ENCODE results near the gene CDH22. TPM values are rescaled to one million over a fixed set of nuclear protein-coding genes. Genes with fewer than 3 reads are reported as not detected.

Gene CDH22
- total and polyA plus RNA-seq, 2 donors (not counting 1 experiment from before 2014, with no cell fraction given) = not detected

DNA sequence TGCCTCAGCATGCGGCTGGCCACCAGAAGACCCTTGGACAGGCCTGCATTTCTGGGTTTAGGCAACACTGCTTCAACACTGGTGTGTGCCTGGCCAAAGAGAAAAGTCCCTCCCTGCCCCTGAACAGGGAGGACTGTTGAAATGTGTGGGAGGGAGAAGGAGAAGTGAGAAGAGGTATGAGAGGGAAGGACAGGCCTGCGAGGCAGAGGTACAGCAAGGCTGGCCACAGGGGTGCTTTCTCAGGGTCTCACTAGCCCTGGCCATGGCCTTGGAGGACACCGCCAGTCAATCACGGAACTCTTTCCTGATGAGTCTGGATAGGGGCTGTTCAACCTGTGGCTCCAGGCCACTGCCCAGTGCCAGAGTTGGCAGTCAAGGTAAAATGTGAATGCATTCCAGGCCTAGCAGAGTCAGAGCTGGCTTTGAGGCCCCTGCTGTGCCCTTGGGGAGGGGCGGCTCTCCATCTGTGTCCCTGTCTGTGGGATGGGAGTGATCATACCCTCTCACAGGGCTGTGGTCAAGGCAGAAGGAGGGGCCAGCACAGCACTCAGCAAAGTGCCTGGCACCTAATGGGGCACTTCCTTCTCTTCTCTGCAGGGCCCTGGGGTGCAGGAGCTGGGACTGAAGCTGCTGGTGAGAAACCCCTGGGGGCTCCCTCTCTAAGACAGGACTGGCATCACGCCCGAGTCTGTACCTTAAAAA, 43.2 kb upstream of the CDH22 start:
- Histone ChIP-seq H2AFZ (ENCODE audit: low read length) (no peak overlapping the region), H3K4me3 (replicated peaks in 1 of 4; ENCODE audit: control extremely low read depth in 1 of 4, insufficient read depth in 1 of 4, low read depth in 3 of 4, low read length in 4 of 4) (no peak overlapping the region), H3K27ac (ENCODE audit: insufficient read depth, low read length) (peak overlapping the region; percentile 56), H3K4me2 (ENCODE audit: extremely low read depth, insufficient read depth, low read length) (no peak overlapping the region), H3K9ac (ENCODE audit: insufficient read depth, low read length) (no peak overlapping the region), H3K9me3 (ENCODE audit: control insufficient read depth, insufficient read depth, low read depth, low read length) (no peaks in the 10 kb centered on the region), H3K4me1 (ENCODE audit: control insufficient read depth, extremely low read depth, insufficient read depth, low read length) (peaks cover 6% of the 10 kb centered on the region), H3K79me2 (ENCODE audit: control insufficient read depth, insufficient read depth, low read length) (no peaks in the 10 kb centered on the region), H3K27me3 (ENCODE audit: control insufficient read depth, insufficient read depth, low read length) (no peaks in the 10 kb centered on the region), H4K20me1 (ENCODE audit: control insufficient read depth, extremely low read depth, insufficient read depth, low read length) (no peaks in the 10 kb centered on the region), H3K36me3 (ENCODE audit: control insufficient read depth, insufficient read depth, low read length) (peaks cover 4% of the 10 kb centered on the region)
- DNase-seq (ENCODE audit: low read depth in 2 of 2) = no peak
- TF ChIP-seq EZH2 (IDR thresholded peaks at IDR 0.05; ENCODE audit: low read length, missing control alignments) = no peak

DNA sequence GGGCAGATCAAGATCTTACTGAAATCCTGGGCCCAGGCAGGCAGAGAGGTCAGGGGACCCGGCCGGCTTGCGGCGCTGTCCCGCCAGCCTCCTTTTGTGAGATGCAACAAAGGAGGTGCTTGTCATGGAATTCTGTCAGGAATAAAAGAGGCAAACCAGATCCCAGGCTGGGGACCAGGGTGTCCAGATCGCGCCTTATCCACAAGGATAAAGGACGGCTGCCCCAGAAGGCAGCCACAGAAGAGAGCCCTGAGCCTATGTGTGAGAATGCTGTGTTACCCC, 42.6 kb upstream of the CDH22 start:
- peak overlapping the region; percentile 56 for H3K27ac ChIP-seq (ENCODE audit: insufficient read depth, low read length)
- H3K4me2 ChIP-seq (ENCODE audit: extremely low read depth, insufficient read depth, low read length) = no peak overlapping the region
- DNase-seq (ENCODE audit: low read depth in 2 of 2) = no peak
- no peaks in the 10 kb centered on the region for H3K79me2 ChIP-seq (ENCODE audit: control insufficient read depth, insufficient read depth, low read length)
- H3K27me3 ChIP-seq (ENCODE audit: control insufficient read depth, insufficient read depth, low read length) = no peaks in the 10 kb centered on the region
- no peaks in the 10 kb centered on the region for H3K9me3 ChIP-seq (ENCODE audit: control insufficient read depth, insufficient read depth, low read depth, low read length)
- peaks cover 2% of the 10 kb centered on the region for H3K36me3 ChIP-seq (ENCODE audit: control insufficient read depth, insufficient read depth, low read length)
- no peak overlapping the region for H2AFZ ChIP-seq (ENCODE audit: low read length)
- H3K4me3 ChIP-seq (replicated peaks in 1 of 4; ENCODE audit: control extremely low read depth in 1 of 4, insufficient read depth in 1 of 4, low read depth in 3 of 4, low read length in 4 of 4) = no peak overlapping the region
- no peak for TF ChIP-seq EZH2 (IDR thresholded peaks at IDR 0.05; ENCODE audit: low read length, missing control alignments)
- TF ChIP-seq, protein P1, sequence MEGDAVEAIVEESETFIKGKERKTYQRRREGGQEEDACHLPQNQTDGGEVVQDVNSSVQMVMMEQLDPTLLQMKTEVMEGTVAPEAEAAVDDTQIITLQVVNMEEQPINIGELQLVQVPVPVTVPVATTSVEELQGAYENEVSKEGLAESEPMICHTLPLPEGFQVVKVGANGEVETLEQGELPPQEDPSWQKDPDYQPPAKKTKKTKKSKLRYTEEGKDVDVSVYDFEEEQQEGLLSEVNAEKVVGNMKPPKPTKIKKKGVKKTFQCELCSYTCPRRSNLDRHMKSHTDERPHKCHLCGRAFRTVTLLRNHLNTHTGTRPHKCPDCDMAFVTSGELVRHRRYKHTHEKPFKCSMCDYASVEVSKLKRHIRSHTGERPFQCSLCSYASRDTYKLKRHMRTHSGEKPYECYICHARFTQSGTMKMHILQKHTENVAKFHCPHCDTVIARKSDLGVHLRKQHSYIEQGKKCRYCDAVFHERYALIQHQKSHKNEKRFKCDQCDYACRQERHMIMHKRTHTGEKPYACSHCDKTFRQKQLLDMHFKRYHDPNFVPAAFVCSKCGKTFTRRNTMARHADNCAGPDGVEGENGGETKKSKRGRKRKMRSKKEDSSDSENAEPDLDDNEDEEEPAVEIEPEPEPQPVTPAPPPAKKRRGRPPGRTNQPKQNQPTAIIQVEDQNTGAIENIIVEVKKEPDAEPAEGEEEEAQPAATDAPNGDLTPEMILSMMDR (conservative IDR thresholded peaks at IDR 0.05 in 1 of 2, IDR thresholded peaks at IDR 0.05 in 1 of 2; ENCODE audit: low read depth in 1 of 2, low read length in 2 of 2) = no peak
- H4K20me1 ChIP-seq (ENCODE audit: control insufficient read depth, extremely low read depth, insufficient read depth, low read length) = no peaks in the 10 kb centered on the region
- H3K9ac ChIP-seq (ENCODE audit: insufficient read depth, low read length) = no peak overlapping the region
- peaks cover 6% of the 10 kb centered on the region for H3K4me1 ChIP-seq (ENCODE audit: control insufficient read depth, extremely low read depth, insufficient read depth, low read length)

DNA sequence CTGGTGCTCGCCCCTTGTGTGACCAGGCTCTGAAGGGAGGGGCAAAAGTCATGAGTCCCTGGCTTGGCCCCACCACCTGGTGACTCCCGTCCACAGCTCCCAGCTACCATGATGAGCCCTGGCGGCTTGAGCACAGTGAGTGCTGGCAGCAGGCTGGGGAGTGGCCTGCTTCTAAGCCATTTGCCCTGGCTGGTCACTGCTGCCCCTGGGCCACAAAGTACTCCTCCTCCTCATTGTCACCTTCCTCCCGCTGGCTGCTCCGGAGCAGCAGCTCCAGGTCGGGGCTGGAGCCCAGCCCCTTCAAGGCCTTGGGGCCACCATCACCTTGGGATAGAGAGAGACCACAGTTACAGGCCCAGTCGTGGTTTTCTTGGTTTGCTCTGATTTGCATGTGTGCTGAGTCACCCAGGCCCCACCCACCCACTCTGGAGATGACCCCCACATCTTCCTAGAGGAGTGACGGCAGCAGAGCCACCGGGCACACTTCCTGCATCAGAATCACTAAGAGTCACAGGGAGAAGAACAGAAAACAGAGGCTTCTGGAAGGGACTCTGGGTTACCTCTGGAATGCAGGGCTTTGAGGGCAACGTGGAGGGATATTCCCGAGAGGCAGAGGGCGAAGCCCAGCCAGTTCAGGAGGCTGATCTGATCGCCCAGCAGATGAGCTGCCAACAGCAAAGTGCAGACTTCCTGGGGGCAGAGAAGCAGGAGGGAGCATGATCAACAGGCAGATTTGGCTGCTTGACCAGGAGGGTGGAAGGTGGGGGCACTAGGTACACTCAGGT, 42.1 kb upstream of the CDH22 start:
- TF ChIP-seq, protein P1 (conservative IDR thresholded peaks at IDR 0.05 in 1 of 2, IDR thresholded peaks at IDR 0.05 in 1 of 2; ENCODE audit: low read depth in 1 of 2, low read length in 2 of 2) = no peak
- TF ChIP-seq EZH2 (IDR thresholded peaks at IDR 0.05; ENCODE audit: low read length, missing control alignments) = no peak
- no peaks in the 10 kb centered on the region for H3K79me2 ChIP-seq (ENCODE audit: control insufficient read depth, insufficient read depth, low read length)
- H2AFZ ChIP-seq (ENCODE audit: low read length) = no peak overlapping the region
- H3K9me3 ChIP-seq (ENCODE audit: control insufficient read depth, insufficient read depth, low read depth, low read length) = no peaks in the 10 kb centered on the region
- peak overlapping the region; percentile 56 for H3K27ac ChIP-seq (ENCODE audit: insufficient read depth, low read length)
- H3K4me2 ChIP-seq (ENCODE audit: extremely low read depth, insufficient read depth, low read length) = no peak overlapping the region
- no peaks in the 10 kb centered on the region for H3K27me3 ChIP-seq (ENCODE audit: control insufficient read depth, insufficient read depth, low read length)
- peak; percentile 92 to 95 for DNase-seq (ENCODE audit: low read depth in 2 of 2)
- no peaks in the 10 kb centered on the region for H4K20me1 ChIP-seq (ENCODE audit: control insufficient read depth, extremely low read depth, insufficient read depth, low read length)
- peaks cover 2% of the 10 kb centered on the region for H3K36me3 ChIP-seq (ENCODE audit: control insufficient read depth, insufficient read depth, low read length)
- peak overlapping the region; percentile 8 for H3K9ac ChIP-seq (ENCODE audit: insufficient read depth, low read length)
- H3K4me3 ChIP-seq (replicated peaks in 1 of 4; ENCODE audit: control extremely low read depth in 1 of 4, insufficient read depth in 1 of 4, low read depth in 3 of 4, low read length in 4 of 4) = no peak overlapping the region
- H3K4me1 ChIP-seq (ENCODE audit: control insufficient read depth, extremely low read depth, insufficient read depth, low read length) = peaks cover 6% of the 10 kb centered on the region
